H9 (cell line): ENCODE data around the gene ALKBH5. TPM values are rescaled to one million over a fixed set of nuclear protein-coding genes. Genes with fewer than 3 reads are reported as not detected.

ENCODE experiments used
- DNase-seq: peaks from one replicate; pipeline ENCODE4 v3.0.0-alpha.2; 2017
- H2AFZ ChIP-seq: one replicate; pipeline ENCODE4 v1.6.1; 2013; ENCODE audit warnings: mild to moderate bottlenecking, low read length, control low read depth, moderate library complexity
- H2AK5ac ChIP-seq: 2 replicates; pipeline ENCODE4 v1.6.1; 2013; ENCODE audit warnings: low read length, control low read depth, mixed read lengths; ENCODE audit not compliant: insufficient read length
- H2BK120ac ChIP-seq: one replicate; pipeline ENCODE4 v1.6.1; 2013; ENCODE audit warnings: low read depth, mild to moderate bottlenecking, low read length, control low read depth, inconsistent platforms; ENCODE audit not compliant: poor library complexity, severe bottlenecking
- H2BK12ac ChIP-seq: 2 replicates; pipeline ENCODE4 v1.6.1; 2013; ENCODE audit warnings: low read length, control low read depth, mixed read lengths, low read depth; ENCODE audit not compliant: insufficient read length
- H2BK15ac ChIP-seq: 2 replicates; pipeline ENCODE4 v1.6.1; 2013; ENCODE audit warnings: low read depth, low read length, control low read depth
- H2BK20ac ChIP-seq: one replicate; pipeline ENCODE4 v1.6.1; 2013; ENCODE audit warnings: low read depth, mild to moderate bottlenecking, low read length, control low read depth, inconsistent platforms; ENCODE audit not compliant: poor library complexity, severe bottlenecking
- H2BK5ac ChIP-seq: 2 replicates; pipeline ENCODE4 v1.6.1; 2013; ENCODE audit warnings: low read length, control low read depth, mixed read lengths; ENCODE audit not compliant: insufficient read length
- H3K14ac ChIP-seq: 2 replicates; pipeline ENCODE4 v1.6.1; 2013; ENCODE audit warnings: low read length, control low read depth; ENCODE audit not compliant: insufficient read depth
- H3K18ac ChIP-seq: 2 replicates; pipeline ENCODE4 v1.6.1; 2013; ENCODE audit warnings: low read depth, mild to moderate bottlenecking, mixed read lengths, low read length, control low read depth; ENCODE audit not compliant: insufficient read length
- H3K23ac ChIP-seq: 2 replicates; pipeline ENCODE4 v1.6.1; 2013; ENCODE audit warnings: low read length, control low read depth, mixed read lengths, low read depth; ENCODE audit not compliant: insufficient read length
- H3K23me2 ChIP-seq: 2 replicates; pipeline ENCODE4 v1.6.1; 2013; ENCODE audit warnings: low read depth, mild to moderate bottlenecking, mixed read lengths, low read length, control low read depth; ENCODE audit not compliant: insufficient read length, poor library complexity, severe bottlenecking
- H3K27ac ChIP-seq: 2 replicates; pipeline ENCODE4 v1.5.1; 2013; ENCODE audit warnings: low read length, control low read depth, mixed read lengths, low read depth; ENCODE audit not compliant: insufficient read length
- H3K27me3 ChIP-seq: 2 replicates; pipeline ENCODE4 v1.6.1; 2013; ENCODE audit warnings: low read length, control low read depth, inconsistent platforms; ENCODE audit not compliant: insufficient read depth
- H3K4ac ChIP-seq: 2 replicates; pipeline ENCODE4 v1.6.1; 2013; ENCODE audit warnings: low read depth, mild to moderate bottlenecking, control low read depth, inconsistent platforms, low read length, moderate library complexity
- H3K4me1 ChIP-seq: 2 replicates; pipeline ENCODE4 v1.6.1; 2013; ENCODE audit warnings: low read length, control low read depth, inconsistent platforms; ENCODE audit not compliant: insufficient read depth
- H3K4me2 ChIP-seq: 2 replicates; pipeline ENCODE4 v1.6.1; 2013; ENCODE audit warnings: low read length, control low read depth, mixed read lengths; ENCODE audit not compliant: insufficient read length, insufficient read depth
- H3K56ac ChIP-seq: 2 replicates; pipeline ENCODE4 v1.6.1; 2013; ENCODE audit warnings: low read depth, mild to moderate bottlenecking, mixed read lengths, low read length, control low read depth; ENCODE audit not compliant: insufficient read length
- H3K79me1 ChIP-seq: 2 replicates; pipeline ENCODE4 v1.6.1; 2013; ENCODE audit warnings: low read depth, mild to moderate bottlenecking, moderate library complexity, low read length, control low read depth, inconsistent platforms; ENCODE audit not compliant: insufficient read depth, poor library complexity, severe bottlenecking
- H3K79me2 ChIP-seq: 2 replicates; pipeline ENCODE4 v1.6.1; 2013; ENCODE audit warnings: low read length, control low read depth, inconsistent platforms; ENCODE audit not compliant: insufficient read depth
- H3K9ac ChIP-seq: 2 replicates; pipeline ENCODE4 v1.6.1; 2013; ENCODE audit warnings: low read length, control low read depth, mixed read lengths; ENCODE audit not compliant: insufficient read length; ENCODE audit errors: extremely low read depth
- H3K9me3 ChIP-seq: one replicate; pipeline ENCODE4 v1.6.1; 2013; ENCODE audit warnings: low read depth, low read length, inconsistent platforms; ENCODE audit not compliant: control insufficient read depth
- H3T11ph ChIP-seq: one replicate; pipeline ENCODE4 v1.6.1; 2013; ENCODE audit warnings: mild to moderate bottlenecking, low read length, control low read depth, inconsistent platforms
- H4K20me1 ChIP-seq: one replicate; pipeline ENCODE4 v1.6.1; 2013; ENCODE audit not compliant: control insufficient read depth, insufficient read length, insufficient read depth
- H4K5ac ChIP-seq: 2 replicates; pipeline ENCODE4 v1.6.1; 2013; ENCODE audit warnings: low read depth, mild to moderate bottlenecking, mixed read lengths, low read length, control low read depth; ENCODE audit not compliant: insufficient read length
- H4K8ac ChIP-seq: replicated peaks from 2 replicates; pipeline ENCODE4 v1.6.1; 2013; ENCODE audit warnings: low read length, control low read depth, mixed read lengths, low read depth; ENCODE audit not compliant: insufficient read length
- H4K91ac ChIP-seq: 2 replicates; pipeline ENCODE4 v1.6.1; 2013; ENCODE audit warnings: low read depth, mild to moderate bottlenecking, moderate library complexity, mixed read lengths, low read length, control low read depth; ENCODE audit not compliant: insufficient read length
- H3K27ac Mint-ChIP-seq, 3 experiments: 2 replicates in 2 of 3; 3 replicates in 1 of 3; pipeline ENCODE4 v1.8.0; 2020 to 2021; ENCODE audit warnings: mixed read lengths in 3 of 3, mild to moderate bottlenecking in 1 of 3, moderate library complexity in 1 of 3
- H3K27me3 Mint-ChIP-seq: 2 replicates; pipeline ENCODE4 v1.8.0; 2021; ENCODE audit warnings: low read depth, mild to moderate bottlenecking, moderate library complexity, mixed read lengths
- H3K36me3 Mint-ChIP-seq, 3 experiments: 2 replicates in 2 of 3; 3 replicates in 1 of 3; pipeline ENCODE4 v1.8.0; 2020 to 2021; ENCODE audit warnings: low read depth in 3 of 3, mixed read lengths in 3 of 3; ENCODE audit not compliant: insufficient read depth in 1 of 3
- H3K4me1 Mint-ChIP-seq, 2 experiments: 2 replicates each; pipeline ENCODE4 v1.8.0; 2020; ENCODE audit warnings: mixed read lengths in 2 of 2
- H3K4me3 Mint-ChIP-seq, 2 experiments: 2 replicates in 1 of 2; 3 replicates in 1 of 2; pipeline ENCODE4 v1.8.0; 2020 to 2021; ENCODE audit warnings: mild to moderate bottlenecking in 2 of 2, mixed read lengths in 2 of 2, moderate library complexity in 1 of 2
- H3K9me3 Mint-ChIP-seq, 2 experiments: 2 replicates in 1 of 2; 3 replicates in 1 of 2; pipeline ENCODE4 v1.8.0; 2020; ENCODE audit warnings: mild to moderate bottlenecking in 2 of 2, mixed read lengths in 2 of 2, moderate library complexity in 1 of 2
- CTCF ChIP-seq: fragments of 200-600 bp; sonication (generic); conservative IDR thresholded peaks from 3 replicates; pipeline ENCODE4 v1.8.0; 2021; ENCODE audit warnings: antibody characterized with exemption, mild to moderate bottlenecking
- WGBS: extraction: QIAGEN DNeasy Blood & Tissue Kit; methylation state at CpG from one replicate; pipeline ENCODE4 v1.1.7; 2013; ENCODE audit warnings: missing lambda C conversion rate, low lambda C conversion rate, mixed read lengths; ENCODE audit not compliant: insufficient read length; ENCODE audit errors: extremely low coverage; 5-methylcytosine and 5-hydroxymethylcytosine counted together
- total RNA-seq: library from RNA; stranded (reverse); gene quantifications from 2 replicates; pipeline ENCODE4 v1.2.1, GENCODE V29; 2021

ALKBH5 gene
- total RNA-seq, 1 experiment from 2014 or later: 89.8 TPM

GRCh38 chr17:18185391-18185790 lies 1.8 kb downstream of the ALKBH5 start:
- Histone ChIP-seq H2AK5ac (no peak overlapping the region), H3K14ac (no peak overlapping the region), H2BK120ac (no peak overlapping the region), H3K4ac (no peak overlapping the region), H3K4me1 (peaks cover 9% of the 10 kb centered on the region; the same call in 1 of the 2 replicates), H3K56ac (no peak overlapping the region), H2BK15ac (no peak overlapping the region), H2BK20ac (no peak overlapping the region), H2BK5ac (no peak overlapping the region), H3T11ph (no peak overlapping the region), H3K23me2 (peaks cover 21% of the 10 kb centered on the region), H3K9ac (peak overlapping the region; percentile 50), H3K18ac (no peak overlapping the region), H2AFZ (no peak overlapping the region), H4K20me1 (no peaks in the 10 kb centered on the region), H4K8ac (no peak overlapping the region), H3K23ac (no peak overlapping the region), H3K27ac (no peak overlapping the region), H3K4me2 (peak overlapping the region; percentile 72), H2BK12ac (no peak overlapping the region), H3K79me1 (peaks cover 12% of the 10 kb centered on the region), H3K79me2 (peaks cover 40% of the 10 kb centered on the region; the same call in 1 of the 2 replicates), H3K9me3 (no peaks in the 10 kb centered on the region), H3K27me3 (no peaks in the 10 kb centered on the region), H4K5ac (no peak overlapping the region), H4K91ac (no peak overlapping the region)
- Mint-ChIP-seq H3K4me1 (peaks cover 44 to 45% of the 10 kb centered on the region in 2 experiments), H3K27me3 (no peaks in the 10 kb centered on the region), H3K4me3 (peak overlapping the region; percentile 92 to 95), H3K36me3 (peaks cover 16 to 45% (median 30%) of the 10 kb centered on the region in 3 experiments; a peak in 6 of 7 replicates), H3K9me3 (no peaks in the 10 kb centered on the region; a peak in 1 of 5 replicates), H3K27ac (no peak overlapping the region)
- WGBS: no CpG with 5 or more reads among the region's 3 CpGs
- no peak for TF ChIP-seq CTCF
- no peak for DNase-seq
